Liver (tissue), 3 donors: ENCODE data around the gene DOCK1.

Source experiments
- CTCF ChIP-seq: fragments of 150-350 bp; IDR thresholded peaks from 2 replicates; pipeline ENCODE4 v1.5.1; 2017; ENCODE audit warnings: improper control_type of control experiment, low read depth, low read length; ENCODE audit not compliant: missing input control
- HNF4A ChIP-seq, 2 donors: conservative IDR thresholded peaks; 2 replicates each; pipeline ENCODE4 v1.6.1; 2016; ENCODE audit warnings: antibody characterized with exemption in 2 of 2, mild to moderate bottlenecking in 2 of 2
- JUND ChIP-seq, 2 donors: IDR thresholded peaks; 2 replicates each; pipeline ENCODE4 v1.6.1; 2016; ENCODE audit warnings: antibody characterized with exemption in 2 of 2
- MAX ChIP-seq: IDR thresholded peaks from 2 replicates; pipeline ENCODE4 v1.6.1; 2016; ENCODE audit warnings: antibody characterized with exemption
- RAD21 ChIP-seq, 2 donors: IDR thresholded peaks; 2 replicates each; pipeline ENCODE4 v1.6.1; 2016; ENCODE audit warnings: antibody characterized with exemption in 2 of 2, mild to moderate bottlenecking in 2 of 2
- REST ChIP-seq: IDR thresholded peaks from 2 replicates; pipeline ENCODE4 v1.6.1; 2016; ENCODE audit warnings: antibody characterized with exemption, mild to moderate bottlenecking
- SP1 ChIP-seq: IDR thresholded peaks from 2 replicates; pipeline ENCODE4 v1.6.1; 2018; ENCODE audit warnings: antibody characterized with exemption, mild to moderate bottlenecking
- TAF1 ChIP-seq: conservative IDR thresholded peaks from 2 replicates; pipeline ENCODE4 v1.6.1; 2016; ENCODE audit warnings: antibody characterized with exemption, mild to moderate bottlenecking
- YY1 ChIP-seq: IDR thresholded peaks from 2 replicates; pipeline ENCODE4 v1.6.1; 2016; ENCODE audit warnings: antibody characterized with exemption, mild to moderate bottlenecking
- donor health status: healthy.
- donor health status: healthy.

GRCh38 chr10:127176649-127177048 lies 271.4 kb downstream of the DOCK1 start:
- TF ChIP-seq CTCF (no peak), RAD21 (IDR thresholded peaks at IDR 0.05) (no peak), REST (no peak), JUND (IDR thresholded peaks at IDR 0.05) (no peak), SP1 (no peak), MAX (no peak), TAF1 (no peak), YY1 (no peak), HNF4A (conservative IDR thresholded peaks at IDR 0.05) (no peak)
